Lower lobe of right lung (tissue), 2 donors: Measurements from ENCODE around the gene EIF2AK2. TPM values are rescaled to one million over a fixed set of nuclear protein-coding genes. Genes with fewer than 3 reads are reported as not detected.
"Not testable (repeated sequence)": the region's sequence is repeated elsewhere in the genome, so short reads cannot be mapped to it uniquely, and the experiment has no call there.

Experiments
- ATAC-seq, 2 donors: fragments of 200-7000 bp; cut with Tn5 transposase; one replicate each; pipeline ENCODE4 v1.9.1; 2020 to 2022; ENCODE audit warnings: mild to moderate bottlenecking in 2 of 2, moderate library complexity in 2 of 2
- DNase-seq: peaks from one replicate; pipeline ENCODE4 v3.0.0-alpha.2; 2020
- H3K27ac ChIP-seq: fragments of 200-600 bp; one replicate; pipeline ENCODE4 v1.8.0; 2022
- H3K27me3 ChIP-seq: fragments of 200-600 bp; one replicate; pipeline ENCODE4 v1.8.0; 2022; ENCODE audit warnings: low read depth
- H3K36me3 ChIP-seq: fragments of 200-600 bp; one replicate; pipeline ENCODE4 v1.8.0; 2022; ENCODE audit warnings: mild to moderate bottlenecking
- H3K4me1 ChIP-seq: fragments of 200-600 bp; one replicate; pipeline ENCODE4 v1.8.0; 2022
- H3K4me3 ChIP-seq: fragments of 200-600 bp; one replicate; pipeline ENCODE4 v1.8.0; 2022; ENCODE audit warnings: mild to moderate bottlenecking
- H3K9me3 ChIP-seq: fragments of 200-600 bp; one replicate; pipeline ENCODE4 v1.8.0; 2022
- intact Hi-C: fragments of 100-400 bp; cut with DNase I; formaldehyde crosslinking; loops from one replicate; pipeline ENCODE4 v1.11.0; 2022
- total RNA-seq: library from RNA; stranded (reverse); fragmentation: NEBNext Ultra II Directional; extraction: Animal tissue kit (Norgen Biotek cat#: 25700); gene quantifications from one replicate; pipeline ENCODE4 v1.2.1, GENCODE V29; 2021
- TF ChIP-seq, protein P1 (sequence below): fragments of 200-600 bp; IDR thresholded peaks from one replicate; pipeline ENCODE4 v1.8.0; 2022; ENCODE audit warnings: antibody characterized with exemption, mild to moderate bottlenecking
- donor health status: DM: no; HTN: yes; CAD: no; lungs with severe emphysema.

The EIF2AK2 gene
- total RNA-seq, 1 donor from 2014 or later, result 69.2 TPM

- Histone ChIP-seq H3K27ac (no peak overlapping the region), H3K4me1 (peaks cover 21% of the 10 kb centered on the region), H3K27me3 (no peaks in the 10 kb centered on the region), H3K4me3 (no peak overlapping the region), H3K36me3 (peaks cover 62% of the 10 kb centered on the region), H3K9me3 (no peaks in the 10 kb centered on the region)
- intact Hi-C loops, result no loop called here
- ATAC-seq (no peak), DNase-seq (no peak)
- TF ChIP-seq, protein P1, sequence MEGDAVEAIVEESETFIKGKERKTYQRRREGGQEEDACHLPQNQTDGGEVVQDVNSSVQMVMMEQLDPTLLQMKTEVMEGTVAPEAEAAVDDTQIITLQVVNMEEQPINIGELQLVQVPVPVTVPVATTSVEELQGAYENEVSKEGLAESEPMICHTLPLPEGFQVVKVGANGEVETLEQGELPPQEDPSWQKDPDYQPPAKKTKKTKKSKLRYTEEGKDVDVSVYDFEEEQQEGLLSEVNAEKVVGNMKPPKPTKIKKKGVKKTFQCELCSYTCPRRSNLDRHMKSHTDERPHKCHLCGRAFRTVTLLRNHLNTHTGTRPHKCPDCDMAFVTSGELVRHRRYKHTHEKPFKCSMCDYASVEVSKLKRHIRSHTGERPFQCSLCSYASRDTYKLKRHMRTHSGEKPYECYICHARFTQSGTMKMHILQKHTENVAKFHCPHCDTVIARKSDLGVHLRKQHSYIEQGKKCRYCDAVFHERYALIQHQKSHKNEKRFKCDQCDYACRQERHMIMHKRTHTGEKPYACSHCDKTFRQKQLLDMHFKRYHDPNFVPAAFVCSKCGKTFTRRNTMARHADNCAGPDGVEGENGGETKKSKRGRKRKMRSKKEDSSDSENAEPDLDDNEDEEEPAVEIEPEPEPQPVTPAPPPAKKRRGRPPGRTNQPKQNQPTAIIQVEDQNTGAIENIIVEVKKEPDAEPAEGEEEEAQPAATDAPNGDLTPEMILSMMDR, result no peak
These were observed 44.4 kb upstream of the EIF2AK2 start for GRCh38 chr2:37201208-37201607.

DNA sequence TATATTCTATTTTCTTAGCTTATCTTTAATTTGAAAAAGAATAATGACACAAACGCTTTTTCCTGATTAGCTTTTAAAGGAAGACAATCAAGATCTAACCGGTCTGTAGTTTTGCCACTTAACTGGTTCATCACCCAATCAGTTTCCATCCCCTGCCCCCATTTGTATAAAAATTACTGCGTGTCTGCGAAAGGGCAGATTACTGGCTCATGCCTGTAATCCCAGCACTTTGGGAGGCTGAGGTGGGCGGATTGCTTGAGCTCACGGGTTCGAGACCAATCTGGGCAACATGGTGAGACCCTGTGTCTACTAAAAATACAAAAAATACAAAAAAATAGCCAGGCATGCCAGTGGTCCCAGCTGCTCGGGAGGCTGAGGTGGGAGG is 41.9 kb upstream of the EIF2AK2 start:
- Histone ChIP-seq H3K4me3 (no peak overlapping the region), H3K36me3 (peaks cover 37% of the 10 kb centered on the region), H3K4me1 (peaks cover 21% of the 10 kb centered on the region), H3K9me3 (no peaks in the 10 kb centered on the region), H3K27me3 (no peaks in the 10 kb centered on the region), H3K27ac (no peak overlapping the region)
- TF ChIP-seq, protein P1, result no peak
- ATAC-seq (no peak), DNase-seq (no peak)
- intact Hi-C loops, result no loop called here

DNA sequence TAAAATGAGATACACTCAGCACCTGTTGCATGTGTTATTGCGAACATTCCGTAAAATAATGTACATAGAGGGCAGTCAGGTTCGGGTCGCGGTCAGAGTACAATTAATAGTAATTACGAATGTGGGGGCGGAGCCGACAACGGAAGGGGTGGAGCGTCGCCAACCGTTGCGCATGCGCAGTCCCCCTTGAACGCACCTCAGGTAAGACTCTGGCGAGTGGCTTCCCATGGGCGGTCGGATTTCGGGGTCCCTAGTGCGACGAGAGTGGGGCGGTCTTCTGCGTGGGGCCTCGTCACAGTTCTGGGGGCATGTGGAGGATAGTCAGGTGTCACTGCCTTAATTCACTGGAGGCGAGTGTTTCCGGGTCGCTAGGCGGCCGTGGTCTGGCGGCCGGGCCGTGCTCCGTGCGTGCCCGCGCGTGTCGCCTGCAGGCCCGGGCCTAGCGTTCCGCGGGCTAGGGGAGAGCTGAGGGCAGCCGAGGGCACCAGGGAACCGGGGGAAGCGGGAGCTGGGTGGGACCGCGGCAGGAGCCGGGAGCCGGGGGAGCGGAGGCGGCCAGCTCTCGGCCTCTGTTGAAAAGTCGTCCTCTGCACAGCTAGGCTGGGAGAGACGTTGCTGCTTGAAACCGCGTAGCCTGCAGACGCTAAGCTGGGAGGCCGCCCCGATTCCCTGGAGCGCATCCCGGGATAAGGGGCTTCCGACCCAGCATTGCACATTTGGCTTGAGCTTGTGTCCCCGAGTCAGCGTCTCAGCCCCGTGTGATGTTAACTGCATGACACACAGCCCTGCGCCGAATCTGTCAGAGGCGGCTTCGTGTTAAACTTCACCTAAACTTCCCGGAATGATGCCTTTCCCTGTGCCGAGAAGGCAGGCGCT is 39.8 kb upstream of the EIF2AK2 start, which contains the start of gene CEBPZOS:
Gene CEBPZOS (plus strand): TSS at position 177 of the 876 bp plus-strand sequence. CDS start 3,209 bp downstream, outside the sequence.
- intact Hi-C loops, result no loop called here
- TF ChIP-seq, protein P1, result no peak
- Histone ChIP-seq H3K27ac (peak within 1 kb of the TSS; percentile 95), H3K4me1 (peaks cover 21% of the 10 kb centered on the region), H3K9me3 (no peaks in the 10 kb centered on the region), H3K4me3 (peak within 1 kb of the TSS; percentile 92), H3K27me3 (no peaks in the 10 kb centered on the region), H3K36me3 (peaks cover 16% of the 10 kb centered on the region)
- DNase-seq (peak; percentile 90), ATAC-seq (peak; percentile 95 to 96)

DNA sequence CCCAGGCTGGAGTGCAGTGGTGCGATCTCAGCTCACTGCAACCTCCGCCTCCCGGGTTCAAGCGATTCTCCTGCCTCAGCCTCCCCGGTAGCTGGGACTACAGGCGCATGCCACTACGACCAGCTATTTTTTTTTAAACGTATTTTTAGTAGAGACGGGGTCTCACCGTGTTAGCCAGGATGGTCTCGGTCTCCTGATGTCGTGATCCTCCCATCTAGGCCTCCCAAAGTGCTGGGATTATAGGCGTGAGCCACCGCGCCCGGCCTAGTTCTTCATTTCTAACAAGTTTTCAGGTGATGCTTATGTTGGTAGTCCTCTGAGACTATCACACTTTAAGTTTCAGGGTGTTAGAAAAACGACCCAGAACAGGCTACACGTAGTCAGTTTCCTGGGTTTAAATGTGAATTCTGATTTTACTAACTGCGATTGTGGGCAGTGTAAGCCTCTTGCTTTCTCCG is 39.1 kb upstream of the EIF2AK2 start:
- H3K36me3 ChIP-seq, H3K27me3 ChIP-seq, intact Hi-C loops, ATAC-seq, H3K9me3 ChIP-seq, DNase-seq: not testable (repeated sequence)
- H3K4me3 ChIP-seq, result peak overlapping the region; percentile 92
- H3K4me1 ChIP-seq, result peaks cover 21% of the 10 kb centered on the region
- peak overlapping the region; percentile 95 for H3K27ac ChIP-seq

- intact Hi-C loops, result no loop called here
- H3K36me3 ChIP-seq, result no peaks in the 10 kb centered on the region
- ATAC-seq (no peak), DNase-seq (no peak)
- no peak overlapping the region for H3K4me3 ChIP-seq
- H3K9me3 ChIP-seq, result no peaks in the 10 kb centered on the region
- H3K27me3 ChIP-seq, result no peaks in the 10 kb centered on the region
- peaks cover 8% of the 10 kb centered on the region for H3K4me1 ChIP-seq
- no peak overlapping the region for H3K27ac ChIP-seq
- TF ChIP-seq, protein P1, result no peak
These were observed 35.8 kb upstream of the EIF2AK2 start for GRCh38 chr2:37192551-37192950.

GRCh38 chr2:37191747-37192146 is 35.0 kb upstream of the EIF2AK2 start:
- Histone ChIP-seq H3K27ac (no peak overlapping the region), H3K36me3 (no peaks in the 10 kb centered on the region), H3K9me3 (no peaks in the 10 kb centered on the region), H3K27me3 (no peaks in the 10 kb centered on the region), H3K4me3 (no peak overlapping the region), H3K4me1 (peaks cover under 1% of the 10 kb centered on the region)
- TF ChIP-seq, protein P1, result no peak
- DNase-seq (no peak), ATAC-seq (no peak)
- intact Hi-C loops, result no loop called here
